Measurements from ENCODE around the gene TRIM68.

- no peak for TF ChIP-seq CTCF (IDR thresholded peaks at IDR 0.05; ENCODE audit: insufficient read depth, low read depth, low read length)
- TF ChIP-seq EZH2 (IDR thresholded peaks at IDR 0.05; ENCODE audit: insufficient read depth, low read length), result no peak
Measured at GRCh38 chr11:4647766-4648165, 39.7 kb upstream of the TRIM68 start.

Data from astrocyte (in vitro differentiated cells and primary cell).